HG03097 (cell line): Measurements from ENCODE around the gene KLHL29.

Experiments
- ATAC-seq: cut with Tn5 transposase; IDR thresholded peaks from one replicate; pipeline ENCODE4 v1.9.1; 2021; ENCODE audit not compliant: unreplicated experiment, low FRiP score

The KLHL29 gene

DNA sequence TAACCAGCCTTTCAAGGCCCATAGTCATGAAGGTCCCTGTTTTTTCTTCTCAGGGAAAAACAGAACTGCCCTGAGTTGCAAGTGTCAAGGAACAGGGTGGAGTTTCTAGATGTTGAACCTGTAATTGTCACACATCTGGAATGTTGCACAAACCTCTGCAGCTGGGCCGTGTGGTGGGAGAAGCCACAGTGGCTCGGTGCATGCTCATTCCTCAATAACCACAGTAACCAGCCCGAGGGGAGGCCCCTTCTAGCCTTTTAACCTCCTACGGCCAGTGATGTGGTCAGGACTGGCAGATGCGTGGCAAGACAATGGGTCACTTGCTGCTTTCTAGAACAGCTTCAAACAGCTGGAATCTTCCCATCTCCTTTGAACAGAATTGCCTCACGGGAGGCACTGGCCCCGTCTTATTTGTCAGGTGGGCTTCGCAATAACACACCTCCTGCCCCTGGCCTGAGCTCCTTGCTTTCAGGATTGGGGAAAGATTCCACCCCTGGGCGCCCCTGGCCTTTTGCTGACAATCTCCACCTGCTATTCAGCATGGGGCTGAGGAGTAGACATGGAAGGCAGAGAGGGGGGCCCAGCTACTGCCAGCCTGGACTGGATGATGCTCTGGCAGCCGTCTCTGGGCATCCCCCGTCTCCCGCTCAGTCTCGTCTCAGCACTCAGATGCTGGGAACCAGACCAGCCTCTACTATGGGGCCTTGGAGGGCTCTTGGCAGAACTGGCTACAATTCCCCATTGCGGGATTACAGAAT, 102.9 kb downstream of the KLHL29 start:
- ATAC-seq, result no peak

DNA sequence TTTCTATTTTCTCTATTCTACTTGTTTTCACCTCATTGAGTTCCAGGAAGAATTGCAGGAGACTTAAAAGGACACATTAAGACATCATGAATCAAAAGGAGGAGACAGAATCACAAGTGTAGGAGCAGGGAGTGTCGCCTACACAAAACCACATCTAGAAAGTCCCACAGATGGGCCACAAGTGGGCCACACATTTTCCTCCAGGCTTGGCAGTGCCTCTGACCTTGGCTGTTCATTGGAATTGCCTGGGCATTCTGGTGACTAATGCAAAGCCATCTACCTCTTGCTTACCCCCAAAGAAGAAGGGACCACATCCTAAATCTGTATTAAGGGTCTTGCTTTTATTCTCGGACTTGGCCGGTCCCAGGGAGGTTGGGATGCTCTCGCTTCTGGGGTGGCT, 103.6 kb downstream of the KLHL29 start:
- ATAC-seq, result no peak

DNA sequence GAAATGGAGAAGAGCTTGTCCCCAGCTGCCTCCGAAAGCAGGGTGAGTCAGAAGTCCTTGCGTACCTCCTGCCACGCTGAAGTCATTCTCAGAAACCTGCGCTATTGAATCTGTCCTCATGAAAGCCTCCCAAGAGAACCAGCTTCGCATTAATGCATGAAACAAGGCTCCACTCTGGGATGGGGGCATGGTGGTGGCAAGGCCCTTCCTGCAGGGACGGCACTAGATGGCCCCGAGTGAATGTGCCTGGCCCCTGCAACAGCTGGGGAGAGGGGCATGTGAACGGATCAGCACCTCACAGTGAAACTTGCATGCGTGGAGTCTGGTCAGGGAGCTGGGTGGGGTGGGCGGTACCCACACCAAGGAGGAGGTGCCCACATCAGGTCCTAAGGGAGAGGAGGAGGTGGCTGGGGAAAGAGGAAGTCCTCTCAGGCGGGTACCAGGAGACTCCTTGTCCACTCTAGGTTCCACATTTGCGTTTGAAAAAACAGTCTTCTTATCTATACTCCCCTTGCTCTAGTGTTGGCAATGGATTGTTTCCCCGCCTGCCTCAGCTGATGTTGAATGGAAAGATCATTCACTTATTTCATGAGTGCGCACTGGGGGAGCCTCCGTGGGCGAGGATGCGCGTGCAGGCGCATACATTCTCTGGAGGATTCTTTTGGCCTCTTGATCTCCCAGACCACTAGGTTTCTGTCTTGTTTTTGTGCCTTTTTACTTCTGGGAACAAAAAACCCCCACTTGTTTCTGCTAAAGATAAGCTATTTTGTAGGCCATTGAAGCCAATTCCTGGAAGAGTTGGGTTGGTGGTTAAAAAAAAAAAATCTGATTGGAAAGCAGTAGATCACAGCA, 104.7 kb downstream of the KLHL29 start:
- ATAC-seq, result no peak

DNA sequence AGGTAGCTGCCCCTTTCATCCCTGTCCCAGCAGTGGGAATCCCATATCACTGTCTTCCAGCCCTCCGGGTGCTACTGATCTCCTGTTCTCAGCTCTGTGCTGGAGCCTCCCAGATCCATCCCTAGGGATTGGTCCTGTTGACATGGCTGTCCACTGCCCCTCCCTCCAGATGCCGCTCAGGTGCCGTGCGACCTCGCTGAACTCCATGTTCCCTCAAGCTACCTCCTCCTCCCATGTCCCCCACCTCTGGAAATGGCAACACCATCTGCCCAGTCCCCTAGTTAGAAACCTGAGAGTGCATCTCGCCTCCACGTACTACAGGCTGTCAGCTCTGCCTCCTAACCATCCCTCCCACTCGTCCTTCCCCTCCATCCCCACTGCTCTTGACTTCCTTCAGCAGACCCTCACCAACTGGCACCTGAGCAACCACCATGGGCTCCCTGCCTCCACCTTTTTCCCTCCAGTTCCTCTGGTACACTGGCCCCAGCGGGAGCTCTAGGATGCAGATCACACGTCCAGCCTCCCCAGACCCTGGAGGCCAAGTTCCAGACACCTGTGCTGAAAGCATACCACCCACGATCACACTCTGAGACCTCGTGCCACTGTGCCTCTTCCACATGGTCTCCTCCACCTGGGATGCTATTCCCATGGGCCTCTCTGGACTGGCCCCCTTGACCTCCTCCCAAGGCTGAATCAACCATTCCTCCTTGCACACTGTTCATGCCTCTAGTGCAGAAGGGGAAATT, 106.8 kb downstream of the KLHL29 start:
- ATAC-seq, result no peak

DNA sequence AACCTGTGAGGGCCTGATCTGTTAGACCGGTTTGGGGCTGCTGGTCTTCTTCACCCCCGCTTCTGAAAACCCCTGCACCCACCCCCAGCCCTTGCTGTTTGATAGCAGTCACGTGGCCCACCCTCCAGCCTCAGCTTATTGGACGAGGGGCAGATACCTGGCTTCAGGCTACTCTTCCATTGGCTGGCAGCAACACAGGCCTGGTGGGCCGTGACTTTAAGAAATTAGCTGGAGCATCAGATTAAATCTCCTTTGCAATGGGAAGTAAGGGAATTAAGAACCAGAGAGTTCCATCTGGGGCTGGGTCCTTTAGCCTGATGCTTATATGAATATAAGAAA, 107.3 kb downstream of the KLHL29 start:
- no peak for ATAC-seq

DNA sequence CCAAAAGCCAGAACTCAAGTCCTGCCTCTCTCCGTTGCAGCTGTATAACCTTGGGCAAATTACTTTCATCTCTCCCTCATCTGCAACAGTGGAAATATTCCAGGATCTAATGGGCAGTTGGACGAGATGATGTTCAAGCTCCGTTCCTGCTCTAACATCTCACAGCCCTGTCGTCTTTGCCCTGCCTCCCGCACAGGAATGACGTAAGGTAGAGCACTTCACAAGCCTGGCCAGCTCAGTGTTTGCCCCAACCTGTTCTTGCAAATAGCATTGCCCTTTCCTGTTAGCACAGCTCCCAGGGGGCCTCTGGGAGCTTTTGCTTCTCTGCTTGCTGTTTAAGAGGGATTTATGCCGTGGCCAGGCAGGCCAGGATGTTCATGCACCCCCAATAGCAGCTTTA, 107.9 kb downstream of the KLHL29 start:
- no peak for ATAC-seq

DNA sequence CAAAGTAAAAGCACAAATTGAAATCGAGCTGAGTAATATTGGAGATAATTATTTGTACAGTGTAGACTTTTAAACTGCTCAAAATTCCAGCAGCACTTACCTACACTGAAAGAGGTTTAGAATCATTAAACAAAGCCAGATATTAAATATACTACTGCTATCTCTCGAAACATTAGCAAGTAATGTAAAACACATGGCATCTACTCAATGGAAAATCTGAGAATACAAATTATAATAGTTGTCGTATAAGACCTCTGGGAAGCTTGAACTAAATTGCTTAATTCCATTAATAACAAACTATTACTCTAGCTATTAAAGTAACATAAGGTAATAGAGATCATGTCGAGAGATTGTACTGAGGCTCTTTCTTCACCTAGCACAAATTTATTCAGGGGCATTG, 108.9 kb downstream of the KLHL29 start:
- no peak for ATAC-seq

DNA sequence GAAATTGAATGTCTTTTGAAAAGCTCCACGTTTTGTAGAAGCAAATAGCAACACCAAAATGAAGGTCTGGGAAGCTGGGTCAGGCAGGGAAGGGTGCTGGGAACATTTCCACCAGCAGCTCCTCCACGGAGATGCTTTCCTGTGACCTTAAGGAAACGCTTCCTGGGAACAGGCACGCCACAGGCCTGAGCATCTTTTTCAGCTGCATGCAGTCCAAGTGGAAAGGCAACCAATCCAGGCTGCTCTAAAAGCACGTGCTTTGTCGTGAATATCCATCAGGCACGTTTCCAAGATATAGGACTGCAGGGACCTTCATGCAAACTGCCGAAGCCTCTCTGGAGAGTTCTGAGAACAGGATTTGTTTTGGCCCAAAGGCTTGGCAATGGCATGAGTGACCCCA, 109.3 kb downstream of the KLHL29 start:
- ATAC-seq, result no peak

DNA sequence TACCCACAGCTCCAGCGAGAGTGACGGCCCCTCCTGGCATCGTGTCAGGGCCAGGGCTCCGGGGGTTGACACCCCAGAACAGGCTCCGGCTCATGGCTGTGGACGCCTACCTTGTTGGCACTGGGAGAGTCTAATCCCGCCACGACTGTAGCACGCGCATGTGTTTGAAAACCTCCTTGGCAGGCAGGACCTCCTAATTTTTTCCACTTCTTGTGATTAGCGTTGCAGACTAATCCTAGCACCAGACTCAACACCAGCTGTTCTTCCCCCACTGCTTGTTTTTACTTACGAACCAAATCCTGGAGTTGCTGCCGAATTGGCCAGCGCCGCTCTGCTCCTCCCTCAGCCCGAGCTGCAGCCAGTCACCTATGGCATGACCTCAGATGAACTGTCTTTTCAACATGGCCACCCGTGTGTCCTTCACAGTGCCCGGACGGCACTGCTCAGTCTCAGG, 110.7 kb downstream of the KLHL29 start:
- no peak for ATAC-seq

DNA sequence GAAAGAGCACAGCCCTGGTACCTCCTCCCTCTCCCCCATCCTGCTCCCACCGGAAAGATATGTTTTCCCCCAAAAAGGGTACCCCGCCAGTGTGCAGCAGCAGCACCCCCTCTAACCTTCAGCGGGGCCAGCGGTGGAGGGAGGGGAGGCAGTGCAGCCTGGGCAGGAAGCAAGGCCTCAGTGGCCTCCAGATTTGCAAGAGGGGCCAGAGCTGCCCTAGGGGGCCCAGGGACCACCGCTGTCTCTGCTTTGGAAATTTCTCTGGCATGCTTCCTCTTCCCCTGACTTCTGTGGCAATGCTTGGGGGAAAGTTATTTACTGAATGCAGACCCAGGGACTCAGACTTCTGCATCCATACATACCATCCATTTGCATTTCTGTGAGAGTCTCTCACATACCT, 111.5 kb downstream of the KLHL29 start:
- ATAC-seq, result no peak

DNA sequence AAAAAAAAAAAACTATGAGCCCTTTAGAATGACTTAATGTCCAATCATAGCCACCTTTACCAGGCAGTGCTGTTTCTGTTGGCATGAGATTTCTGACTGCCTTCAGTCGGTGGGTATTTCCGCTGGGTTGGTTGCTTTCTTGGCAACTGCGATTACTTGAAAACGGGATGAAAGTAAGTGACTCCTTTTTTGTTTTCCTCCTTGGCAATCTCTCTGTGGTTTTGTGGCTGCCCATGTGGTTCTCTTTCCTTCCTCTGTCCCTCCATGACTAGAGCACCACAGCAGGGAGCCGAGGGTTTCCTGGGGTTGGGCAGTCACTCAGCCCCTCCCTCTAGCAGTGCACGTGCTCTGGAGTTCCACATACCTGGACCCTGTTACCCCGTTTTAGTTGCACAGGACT, 112.1 kb downstream of the KLHL29 start:
- ATAC-seq, result no peak

DNA sequence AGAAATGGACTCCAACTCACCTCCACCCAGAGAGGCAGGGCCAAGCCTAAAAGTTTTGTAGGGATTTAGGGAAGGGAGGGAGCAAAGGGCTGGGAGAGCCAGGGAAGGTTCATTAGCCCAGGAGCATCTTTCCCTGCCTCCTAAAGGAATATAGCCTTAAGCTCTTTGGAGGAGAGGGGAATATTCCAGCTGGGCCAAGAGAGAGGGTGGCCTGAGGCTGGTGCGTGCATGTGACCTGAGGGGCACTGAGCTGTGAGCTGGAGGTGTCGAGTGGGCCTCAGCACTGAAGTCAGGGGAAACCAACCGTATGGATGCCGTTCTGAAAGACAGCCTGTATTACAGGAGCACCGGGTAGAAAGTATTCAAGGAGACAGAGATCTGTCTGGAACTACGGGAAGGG, 112.6 kb downstream of the KLHL29 start:
- ATAC-seq, result no peak

DNA sequence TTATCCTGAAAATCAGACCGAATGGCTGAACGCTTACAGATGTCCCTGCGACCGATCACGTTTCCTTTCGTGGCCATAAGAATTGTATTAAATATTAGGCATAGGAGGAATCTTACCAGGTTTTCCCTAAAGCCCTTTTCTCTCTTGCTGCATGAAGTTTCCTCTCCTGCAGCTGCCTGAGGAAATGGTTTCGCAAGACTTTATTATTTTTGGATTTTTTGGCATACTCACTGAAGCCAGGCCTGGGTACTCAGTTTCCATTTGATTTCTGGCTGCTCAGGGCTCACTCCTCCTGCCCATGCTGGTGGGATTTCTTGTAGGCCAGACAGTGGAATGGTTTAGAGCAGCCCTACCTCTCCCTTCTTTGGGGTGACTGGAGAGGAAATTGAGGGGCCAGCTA, 114.0 kb downstream of the KLHL29 start:
- ATAC-seq, result no peak

DNA sequence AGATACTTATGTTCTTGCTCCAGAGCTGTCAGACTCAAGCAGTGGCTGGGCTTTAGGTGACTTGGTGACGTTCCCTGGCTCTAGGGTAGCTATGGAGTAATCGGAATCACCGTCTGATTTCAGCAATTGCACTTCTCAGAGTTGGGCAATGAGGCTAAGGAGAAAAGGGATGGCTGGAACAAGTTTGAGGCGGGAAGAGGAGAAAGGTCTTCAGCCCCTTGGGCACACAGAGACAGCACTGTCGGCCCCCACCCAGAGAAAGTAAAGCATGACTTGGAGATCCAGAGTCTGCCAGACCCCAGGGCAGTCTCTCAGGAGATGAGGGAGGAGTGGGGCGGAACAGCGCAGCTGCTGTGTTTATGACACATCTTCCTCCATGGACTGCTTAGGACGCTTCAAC, 114.5 kb downstream of the KLHL29 start:
- ATAC-seq, result no peak

DNA sequence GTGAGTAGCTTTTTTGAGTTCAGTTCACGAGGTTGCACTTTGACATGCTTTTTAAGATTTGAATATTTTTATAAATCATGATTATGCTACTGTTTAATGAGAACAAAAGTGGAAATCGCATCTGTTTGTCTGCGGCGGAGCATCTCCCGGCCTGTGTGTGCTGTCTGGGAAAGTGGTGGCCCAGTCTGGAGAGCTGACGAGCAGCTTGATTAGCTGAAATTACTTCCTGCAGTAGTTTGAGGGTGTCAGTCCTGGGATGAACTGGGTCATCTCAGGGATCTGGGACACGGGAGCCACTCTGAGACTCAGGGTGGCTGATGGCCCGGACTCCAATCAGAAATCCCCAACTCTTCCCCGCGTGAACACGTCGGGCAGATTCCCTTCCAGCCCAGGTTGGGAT, 115.9 kb downstream of the KLHL29 start:
- ATAC-seq, result no peak

DNA sequence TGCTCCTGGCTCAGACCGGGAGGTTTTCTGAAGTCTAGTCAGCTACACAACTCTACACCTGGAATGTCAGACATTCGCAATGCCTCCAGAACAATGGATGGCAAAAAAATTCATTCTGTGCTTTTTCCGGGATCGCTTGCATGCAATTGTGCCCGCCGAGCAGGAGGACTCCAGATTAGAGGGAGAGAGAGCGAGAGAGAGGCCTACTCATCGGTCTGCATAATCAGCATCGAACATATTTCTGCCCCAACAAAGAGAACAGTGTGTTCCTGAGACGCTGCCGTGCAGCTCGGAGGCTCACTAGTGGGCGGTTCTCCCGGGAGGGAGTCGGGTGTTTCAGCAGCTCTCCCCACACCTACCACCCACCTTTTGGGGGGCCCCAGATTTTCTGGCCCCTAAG, 117.1 kb downstream of the KLHL29 start:
- no peak for ATAC-seq

DNA sequence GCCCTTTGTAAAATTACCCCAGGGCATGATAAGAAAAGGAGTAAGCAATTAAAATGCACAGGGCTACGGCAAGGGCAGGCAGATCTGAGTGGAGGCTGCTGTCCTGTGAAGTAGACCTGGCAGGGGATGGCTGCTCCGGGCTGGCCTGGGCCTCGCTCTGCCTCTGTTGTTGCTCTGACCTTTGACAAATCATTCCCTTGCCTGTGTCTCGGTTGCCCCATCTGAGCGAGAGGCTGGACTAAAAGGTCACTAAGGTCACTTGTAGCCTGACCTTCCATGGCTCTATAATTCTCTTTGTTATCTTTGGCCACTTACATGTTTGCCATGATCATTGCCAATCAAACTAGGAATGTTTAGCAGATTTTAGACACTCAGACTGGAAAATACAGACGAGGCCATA, 118.1 kb downstream of the KLHL29 start:
- no peak for ATAC-seq

DNA sequence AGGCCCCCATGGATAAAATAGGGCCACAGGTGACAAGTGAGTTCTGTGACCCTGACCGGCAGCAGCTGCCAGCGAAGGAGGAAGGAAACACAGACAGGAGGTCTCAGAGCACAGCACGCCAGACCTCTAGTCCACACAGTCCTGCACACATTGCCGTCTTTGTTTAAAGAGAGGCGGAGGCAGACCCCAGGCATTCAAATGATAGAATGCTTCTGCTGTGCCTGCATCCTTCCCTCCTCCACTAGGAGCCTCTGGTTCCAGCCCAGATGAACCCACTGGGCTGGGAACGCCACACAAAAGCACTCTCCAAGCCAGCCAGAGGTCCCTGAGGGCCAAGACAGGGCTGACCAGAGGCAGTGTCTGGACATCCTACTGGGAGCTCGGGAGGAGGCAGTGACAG, 118.7 kb downstream of the KLHL29 start:
- no peak for ATAC-seq

DNA sequence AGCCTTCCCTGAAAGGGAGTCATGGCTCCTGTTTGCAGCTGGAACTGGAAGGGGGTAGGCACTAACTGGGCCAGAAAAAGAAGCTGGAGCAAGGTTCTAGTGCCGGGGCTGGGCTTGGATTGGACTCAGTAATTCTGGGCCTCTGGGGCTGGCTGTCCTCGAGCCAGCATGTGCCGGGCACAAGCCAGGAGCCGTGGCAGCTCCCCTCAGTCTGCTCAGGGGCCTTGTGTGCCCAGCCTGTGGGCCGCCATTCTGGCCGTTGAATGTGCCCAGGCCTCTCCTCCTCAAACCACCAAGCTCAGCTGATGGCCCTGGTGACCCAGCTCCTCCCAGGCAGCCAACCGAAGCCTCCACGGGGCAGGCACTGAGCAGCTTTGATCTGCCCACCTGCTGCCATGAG, 119.6 kb downstream of the KLHL29 start:
- ATAC-seq, result no peak

DNA sequence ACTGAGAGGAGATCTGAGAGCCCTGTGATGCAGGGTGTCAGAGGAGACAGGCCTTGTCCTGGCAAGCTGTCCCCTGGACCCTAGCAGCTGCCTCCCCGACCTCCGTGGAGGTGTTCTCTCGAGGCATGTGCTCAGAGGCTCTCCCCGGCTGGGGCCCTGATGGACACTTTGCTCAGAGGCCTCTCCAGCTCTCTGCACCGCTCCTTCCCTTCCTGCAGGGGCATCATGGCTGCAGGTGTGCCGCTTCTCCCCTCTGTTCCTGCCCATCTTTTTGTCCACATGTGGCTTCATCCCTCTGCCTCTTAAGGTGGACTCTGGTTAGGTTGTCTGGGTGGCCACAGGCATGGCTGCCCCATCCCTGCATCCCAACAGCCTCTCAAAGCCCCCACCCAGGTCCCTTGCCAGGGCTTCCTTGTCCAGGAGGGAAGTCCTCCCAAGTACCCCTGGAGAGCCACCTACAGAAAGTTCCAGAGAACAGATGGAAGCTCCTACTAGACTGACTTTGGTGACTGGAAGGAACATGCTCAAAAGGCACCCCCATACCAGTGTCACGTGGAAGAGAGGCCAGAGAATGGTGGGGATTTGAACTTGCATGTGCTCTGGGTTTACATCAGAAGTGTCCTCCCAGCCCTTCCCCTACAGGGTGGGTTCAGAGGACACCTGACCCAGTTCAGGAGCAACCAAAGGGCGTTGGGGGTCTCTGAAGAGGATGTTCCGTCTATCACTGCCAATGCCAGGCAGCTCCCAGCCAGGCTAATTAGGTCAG, 120.4 kb downstream of the KLHL29 start:
- no peak for ATAC-seq

DNA sequence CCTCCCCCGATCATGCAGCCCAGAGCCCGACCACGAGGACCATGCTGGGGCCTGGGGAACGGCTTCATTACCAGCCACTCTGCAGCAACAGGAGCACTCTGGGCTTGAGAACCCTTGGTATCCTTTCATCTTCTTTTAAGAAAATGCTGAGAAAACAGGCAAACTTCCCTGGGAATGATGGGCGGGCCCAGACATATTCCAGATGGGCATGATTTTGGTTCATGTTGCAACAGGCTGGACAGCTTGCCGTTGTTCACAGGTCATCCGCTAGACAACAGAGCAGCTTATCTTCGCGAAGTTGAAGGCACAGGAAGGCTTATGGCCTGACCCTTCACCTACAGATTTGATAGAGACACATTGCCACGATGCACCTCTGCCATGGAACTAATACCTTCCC, 121.0 kb downstream of the KLHL29 start:
- ATAC-seq, result no peak
